GM23338 (cell line): Measurements from ENCODE around the gene RMI1.

Experiments
- CTCF ChIP-seq, 2 experiments: fragments of 200-600 bp in 1 of 2; sonication (generic) in 1 of 2; conservative IDR thresholded peaks; 2 replicates each; pipeline versions ENCODE4 v1.5.1 to v1.6.1; 2016 to 2017; ENCODE audit warnings: antibody characterized with exemption in 2 of 2, low read depth in 2 of 2, mild to moderate bottlenecking in 2 of 2, moderate library complexity in 1 of 2
- ETS1 ChIP-seq: IDR thresholded peaks from 2 replicates; pipeline ENCODE4 v1.6.1; 2016; ENCODE audit warnings: antibody characterized with exemption
- EZH2 ChIP-seq: fragments of 200-600 bp; sonication (generic); IDR thresholded peaks from one replicate; pipeline ENCODE4 v1.8.0; 2017; ENCODE audit warnings: antibody characterized with exemption, mild to moderate bottlenecking, low read depth; ENCODE audit not compliant: unreplicated experiment
- EZH2phosphoT487 ChIP-seq: fragments of 200-600 bp; sonication (generic); IDR thresholded peaks from one replicate; pipeline ENCODE4 v1.8.1; 2018; ENCODE audit warnings: antibody characterized with exemption; ENCODE audit not compliant: unreplicated experiment
- JUNB ChIP-seq: IDR thresholded peaks from one replicate; pipeline ENCODE4 v1.6.1; 2016; ENCODE audit warnings: antibody characterized with exemption; ENCODE audit not compliant: unreplicated experiment
- NANOG ChIP-seq: IDR thresholded peaks from 2 replicates; pipeline ENCODE4 v1.6.1; 2016; ENCODE audit warnings: antibody characterized with exemption, borderline replicate concordance
- POLR2AphosphoS5 ChIP-seq: IDR thresholded peaks from 2 replicates; pipeline ENCODE4 v1.6.1; 2016; ENCODE audit warnings: antibody characterized with exemption, low read depth
- REST ChIP-seq: IDR thresholded peaks from one replicate; pipeline ENCODE4 v1.6.1; 2018; ENCODE audit warnings: antibody characterized with exemption; ENCODE audit not compliant: unreplicated experiment
- ZNF462 ChIP-seq: fragments of 250-450 bp; sonication (Bioruptor Pico); IDR thresholded peaks from 2 replicates; pipeline ENCODE4 v1.5.0; 2020; ENCODE audit warnings: mild to moderate bottlenecking, moderate library complexity

GRCh38 chr9:83992407-83992806, 11.8 kb downstream of the RMI1 start:
- TF ChIP-seq CTCF (conservative IDR thresholded peaks at IDR 0.05; ENCODE audit: low read depth in 2 of 2), result no peak
- TF ChIP-seq POLR2AphosphoS5, result no peak
- no peak for TF ChIP-seq ZNF462 (CRISPR knock-in tag)
- TF ChIP-seq EZH2, result no peak
- no peak for TF ChIP-seq ETS1
- TF ChIP-seq JUNB, result no peak
- TF ChIP-seq REST, result no peak
- no peak for TF ChIP-seq NANOG
- TF ChIP-seq EZH2phosphoT487, result no peak
